ENCODE data around the gene ASXL2. TPM values are rescaled to one million over a fixed set of nuclear protein-coding genes. Genes with fewer than 3 reads are reported as not detected.

The ASXL2 gene
- total and polyA plus RNA-seq, 2 of the 13 experiments (the other 11 are each of a cell fraction or from before 2014, with no cell fraction given) = 12.1 to 19.2 TPM

DNA sequence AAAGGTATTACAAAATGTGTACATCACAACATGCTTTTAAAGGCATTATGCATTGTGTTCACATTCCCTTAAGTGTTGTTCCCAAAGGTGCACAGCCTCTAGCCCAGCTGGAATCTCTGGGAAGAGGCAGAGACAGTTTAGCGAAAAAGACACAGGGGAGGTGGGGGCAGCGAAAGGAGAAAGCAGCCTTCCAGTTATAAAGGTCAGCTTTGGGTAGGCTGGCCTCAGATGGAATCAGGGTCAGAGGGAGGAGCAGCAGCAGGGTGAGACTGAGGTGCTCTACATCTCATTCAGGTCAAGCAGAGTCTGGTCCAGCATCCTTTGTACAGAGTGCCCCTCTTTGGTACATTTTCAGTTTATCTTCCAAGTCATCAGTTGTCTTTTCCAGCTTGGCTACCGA lies 68.6 kb downstream of the ASXL2 start (continued):
- TF ChIP-seq, protein P1, sequence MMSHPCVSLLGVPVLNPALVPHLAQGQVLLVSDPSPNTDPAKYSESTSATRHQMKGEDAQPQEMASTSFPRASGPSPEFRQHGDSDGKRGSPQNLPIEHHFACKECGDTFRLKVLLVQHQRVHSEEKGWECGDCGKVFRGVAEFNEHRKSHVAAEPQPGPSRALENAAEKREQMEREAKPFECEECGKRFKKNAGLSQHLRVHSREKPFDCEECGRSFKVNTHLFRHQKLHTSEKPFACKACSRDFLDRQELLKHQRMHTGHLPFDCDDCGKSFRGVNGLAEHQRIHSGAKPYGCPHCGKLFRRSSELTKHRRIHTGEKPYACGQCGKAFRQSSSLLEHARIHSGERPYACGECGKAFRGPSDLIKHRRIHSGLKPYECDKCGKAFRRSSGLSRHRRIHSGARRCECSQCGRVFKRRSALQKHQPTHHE (CRISPR knock-in tag; IDR thresholded peaks at IDR 0.05; ENCODE audit: borderline replicate concordance) = no peak
- no peak for TF ChIP-seq RAD51 (IDR thresholded peaks at IDR 0.05; ENCODE audit: borderline replicate concordance)
- TF ChIP-seq, protein P2, sequence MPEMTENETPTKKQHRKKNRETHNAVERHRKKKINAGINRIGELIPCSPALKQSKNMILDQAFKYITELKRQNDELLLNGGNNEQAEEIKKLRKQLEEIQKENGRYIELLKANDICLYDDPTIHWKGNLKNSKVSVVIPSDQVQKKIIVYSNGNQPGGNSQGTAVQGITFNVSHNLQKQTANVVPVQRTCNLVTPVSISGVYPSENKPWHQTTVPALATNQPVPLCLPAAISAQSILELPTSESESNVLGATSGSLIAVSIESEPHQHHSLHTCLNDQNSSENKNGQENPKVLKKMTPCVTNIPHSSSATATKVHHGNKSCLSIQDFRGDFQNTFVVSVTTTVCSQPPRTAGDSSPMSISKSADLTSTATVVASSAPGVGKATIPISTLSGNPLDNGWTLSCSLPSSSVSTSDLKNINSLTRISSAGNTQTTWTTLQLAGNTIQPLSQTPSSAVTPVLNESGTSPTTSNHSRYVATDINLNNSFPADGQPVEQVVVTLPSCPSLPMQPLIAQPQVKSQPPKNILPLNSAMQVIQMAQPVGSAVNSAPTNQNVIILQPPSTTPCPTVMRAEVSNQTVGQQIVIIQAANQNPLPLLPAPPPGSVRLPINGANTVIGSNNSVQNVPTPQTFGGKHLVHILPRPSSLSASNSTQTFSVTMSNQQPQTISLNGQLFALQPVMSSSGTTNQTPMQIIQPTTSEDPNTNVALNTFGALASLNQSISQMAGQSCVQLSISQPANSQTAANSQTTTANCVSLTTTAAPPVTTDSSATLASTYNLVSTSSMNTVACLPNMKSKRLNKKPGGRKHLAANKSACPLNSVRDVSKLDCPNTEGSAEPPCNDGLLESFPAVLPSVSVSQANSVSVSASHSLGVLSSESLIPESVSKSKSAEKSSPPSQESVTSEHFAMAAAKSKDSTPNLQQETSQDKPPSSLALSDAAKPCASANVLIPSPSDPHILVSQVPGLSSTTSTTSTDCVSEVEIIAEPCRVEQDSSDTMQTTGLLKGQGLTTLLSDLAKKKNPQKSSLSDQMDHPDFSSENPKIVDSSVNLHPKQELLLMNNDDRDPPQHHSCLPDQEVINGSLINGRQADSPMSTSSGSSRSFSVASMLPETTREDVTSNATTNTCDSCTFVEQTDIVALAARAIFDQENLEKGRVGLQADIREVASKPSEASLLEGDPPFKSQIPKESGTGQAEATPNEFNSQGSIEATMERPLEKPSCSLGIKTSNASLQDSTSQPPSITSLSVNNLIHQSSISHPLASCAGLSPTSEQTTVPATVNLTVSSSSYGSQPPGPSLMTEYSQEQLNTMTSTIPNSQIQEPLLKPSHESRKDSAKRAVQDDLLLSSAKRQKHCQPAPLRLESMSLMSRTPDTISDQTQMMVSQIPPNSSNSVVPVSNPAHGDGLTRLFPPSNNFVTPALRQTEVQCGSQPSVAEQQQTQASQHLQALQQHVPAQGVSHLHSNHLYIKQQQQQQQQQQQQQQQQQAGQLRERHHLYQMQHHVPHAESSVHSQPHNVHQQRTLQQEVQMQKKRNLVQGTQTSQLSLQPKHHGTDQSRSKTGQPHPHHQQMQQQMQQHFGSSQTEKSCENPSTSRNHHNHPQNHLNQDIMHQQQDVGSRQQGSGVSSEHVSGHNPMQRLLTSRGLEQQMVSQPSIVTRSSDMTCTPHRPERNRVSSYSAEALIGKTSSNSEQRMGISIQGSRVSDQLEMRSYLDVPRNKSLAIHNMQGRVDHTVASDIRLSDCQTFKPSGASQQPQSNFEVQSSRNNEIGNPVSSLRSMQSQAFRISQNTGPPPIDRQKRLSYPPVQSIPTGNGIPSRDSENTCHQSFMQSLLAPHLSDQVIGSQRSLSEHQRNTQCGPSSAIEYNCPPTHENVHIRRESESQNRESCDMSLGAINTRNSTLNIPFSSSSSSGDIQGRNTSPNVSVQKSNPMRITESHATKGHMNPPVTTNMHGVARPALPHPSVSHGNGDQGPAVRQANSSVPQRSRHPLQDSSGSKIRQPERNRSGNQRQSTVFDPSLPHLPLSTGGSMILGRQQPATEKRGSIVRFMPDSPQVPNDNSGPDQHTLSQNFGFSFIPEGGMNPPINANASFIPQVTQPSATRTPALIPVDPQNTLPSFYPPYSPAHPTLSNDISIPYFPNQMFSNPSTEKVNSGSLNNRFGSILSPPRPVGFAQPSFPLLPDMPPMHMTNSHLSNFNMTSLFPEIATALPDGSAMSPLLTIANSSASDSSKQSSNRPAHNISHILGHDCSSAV (CRISPR knock-in tag; IDR thresholded peaks at IDR 0.05; ENCODE audit: borderline replicate concordance) = no peak
- TF ChIP-seq SIX4 (CRISPR knock-in tag; IDR thresholded peaks at IDR 0.05) = no peak
- TF ChIP-seq, protein P3, sequence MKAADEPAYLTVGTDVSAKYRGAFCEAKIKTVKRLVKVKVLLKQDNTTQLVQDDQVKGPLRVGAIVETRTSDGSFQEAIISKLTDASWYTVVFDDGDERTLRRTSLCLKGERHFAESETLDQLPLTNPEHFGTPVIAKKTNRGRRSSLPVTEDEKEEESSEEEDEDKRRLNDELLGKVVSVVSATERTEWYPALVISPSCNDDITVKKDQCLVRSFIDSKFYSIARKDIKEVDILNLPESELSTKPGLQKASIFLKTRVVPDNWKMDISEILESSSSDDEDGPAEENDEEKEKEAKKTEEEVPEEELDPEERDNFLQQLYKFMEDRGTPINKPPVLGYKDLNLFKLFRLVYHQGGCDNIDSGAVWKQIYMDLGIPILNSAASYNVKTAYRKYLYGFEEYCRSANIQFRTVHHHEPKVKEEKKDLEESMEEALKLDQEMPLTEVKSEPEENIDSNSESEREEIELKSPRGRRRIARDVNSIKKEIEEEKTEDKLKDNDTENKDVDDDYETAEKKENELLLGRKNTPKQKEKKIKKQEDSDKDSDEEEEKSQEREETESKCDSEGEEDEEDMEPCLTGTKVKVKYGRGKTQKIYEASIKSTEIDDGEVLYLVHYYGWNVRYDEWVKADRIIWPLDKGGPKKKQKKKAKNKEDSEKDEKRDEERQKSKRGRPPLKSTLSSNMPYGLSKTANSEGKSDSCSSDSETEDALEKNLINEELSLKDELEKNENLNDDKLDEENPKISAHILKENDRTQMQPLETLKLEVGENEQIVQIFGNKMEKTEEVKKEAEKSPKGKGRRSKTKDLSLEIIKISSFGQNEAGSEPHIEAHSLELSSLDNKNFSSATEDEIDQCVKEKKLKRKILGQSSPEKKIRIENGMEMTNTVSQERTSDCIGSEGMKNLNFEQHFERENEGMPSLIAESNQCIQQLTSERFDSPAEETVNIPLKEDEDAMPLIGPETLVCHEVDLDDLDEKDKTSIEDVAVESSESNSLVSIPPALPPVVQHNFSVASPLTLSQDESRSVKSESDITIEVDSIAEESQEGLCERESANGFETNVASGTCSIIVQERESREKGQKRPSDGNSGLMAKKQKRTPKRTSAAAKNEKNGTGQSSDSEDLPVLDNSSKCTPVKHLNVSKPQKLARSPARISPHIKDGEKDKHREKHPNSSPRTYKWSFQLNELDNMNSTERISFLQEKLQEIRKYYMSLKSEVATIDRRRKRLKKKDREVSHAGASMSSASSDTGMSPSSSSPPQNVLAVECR (CRISPR knock-in tag; IDR thresholded peaks at IDR 0.05; ENCODE audit: borderline replicate concordance) = peak; percentile 20; the same call in 1 of the 2 replicates
- 0 out of 2 replicates have a peak, but pooled peaks have one; percentile 19 for TF ChIP-seq MEF2D (CRISPR knock-in tag; IDR thresholded peaks at IDR 0.05)
- TF ChIP-seq MED1 (CRISPR knock-in tag; IDR thresholded peaks at IDR 0.05) = peak; percentile 51
- no peak for TF ChIP-seq NKX3-1 (CRISPR knock-in tag; IDR thresholded peaks at IDR 0.05)
- TF ChIP-seq ZSCAN29 (CRISPR knock-in tag; conservative IDR thresholded peaks at IDR 0.05) = no peak
- TF ChIP-seq ISL2 (CRISPR knock-in tag; IDR thresholded peaks at IDR 0.05) = peak; percentile 50; the same call in 1 of the 2 replicates
- no peak for TF ChIP-seq NFYC (CRISPR knock-in tag; IDR thresholded peaks at IDR 0.05)
- no peak for TF ChIP-seq ZNF326 (CRISPR knock-in tag; IDR thresholded peaks at IDR 0.05; ENCODE audit: borderline replicate concordance)
- peak; percentile 72; the same call in 1 of the 2 replicates for TF ChIP-seq HNF4G (IDR thresholded peaks at IDR 0.05; ENCODE audit: borderline replicate concordance, low read depth, low read length)
- no peak for TF ChIP-seq HNF4G (CRISPR knock-in tag; IDR thresholded peaks at IDR 0.05; ENCODE audit: borderline replicate concordance, low read depth)
- TF ChIP-seq ZKSCAN5 (CRISPR knock-in tag; IDR thresholded peaks at IDR 0.05) = no peak
- no peak for TF ChIP-seq ZNF614 (CRISPR knock-in tag; IDR thresholded peaks at IDR 0.05; ENCODE audit: borderline replicate concordance)
